Activated CD8-positive, alpha-beta T cell treated with anti-CD3 and anti-CD28 coated beads for 36 hours (primary cell): ENCODE data around the gene NDE1. TPM values are rescaled to one million over a fixed set of nuclear protein-coding genes. Genes with fewer than 3 reads are reported as not detected.

Experiments
- ATAC-seq: fragments of 200-7000 bp; cut with Tn5 transposase; one replicate; pipeline ENCODE4 v1.10.0; 2021; ENCODE audit warnings: mild to moderate bottlenecking, moderate library complexity
- CTCF ChIA-PET: fragments of 350-600 bp; sonication (Branson Sonifier 250); formaldehyde crosslinking; loops from one replicate; lab custom pipeline; 2021; ENCODE audit warnings: antibody characterized with exemption; lab: Charles Lee
- POLR2A ChIA-PET: fragments of 350-600 bp; sonication (Branson Sonifier 250); formaldehyde crosslinking; loops from one replicate; lab custom pipeline; 2021; ENCODE audit warnings: antibody characterized with exemption; lab: Charles Lee
- DNase-seq: peaks from one replicate; pipeline ENCODE4 v3.0.0-alpha.2; 2020
- H3K27ac Mint-ChIP-seq: one replicate; pipeline ENCODE4 v1.8.0; 2021; ENCODE audit warnings: mild to moderate bottlenecking, mixed read lengths
- H3K27me3 Mint-ChIP-seq: one replicate; pipeline ENCODE4 v1.8.0; 2021; ENCODE audit warnings: mixed read lengths
- H3K36me3 Mint-ChIP-seq: one replicate; pipeline ENCODE4 v1.8.0; 2021; ENCODE audit warnings: low read depth, mixed read lengths
- H3K4me1 Mint-ChIP-seq: one replicate; pipeline ENCODE4 v1.8.0; 2021; ENCODE audit warnings: low read depth, mixed read lengths
- H3K4me3 Mint-ChIP-seq: one replicate; pipeline ENCODE4 v1.8.0; 2021; ENCODE audit warnings: mild to moderate bottlenecking, moderate library complexity, mixed read lengths
- H3K9me3 Mint-ChIP-seq: one replicate; pipeline ENCODE4 v1.8.0; 2021; ENCODE audit warnings: mixed read lengths
- intact Hi-C: fragments of 100-400 bp; cut with micrococcal nuclease; formaldehyde crosslinking; loops from one replicate; pipeline ENCODE4 v1.10.0; 2022
- total RNA-seq, 2 experiments: library from RNA; stranded (reverse); gene quantifications; one replicate each; pipeline ENCODE4 v1.2.3, GENCODE V29; 2021
- TF ChIP-seq, protein P1 (sequence below): fragments of 200-600 bp; IDR thresholded peaks from one replicate; pipeline ENCODE4 v1.8.0; 2022; ENCODE audit warnings: antibody characterized with exemption, mild to moderate bottlenecking

The NDE1 gene
- total RNA-seq, 2 experiments from 2014 or later = 97.6 to 103 TPM

DNA sequence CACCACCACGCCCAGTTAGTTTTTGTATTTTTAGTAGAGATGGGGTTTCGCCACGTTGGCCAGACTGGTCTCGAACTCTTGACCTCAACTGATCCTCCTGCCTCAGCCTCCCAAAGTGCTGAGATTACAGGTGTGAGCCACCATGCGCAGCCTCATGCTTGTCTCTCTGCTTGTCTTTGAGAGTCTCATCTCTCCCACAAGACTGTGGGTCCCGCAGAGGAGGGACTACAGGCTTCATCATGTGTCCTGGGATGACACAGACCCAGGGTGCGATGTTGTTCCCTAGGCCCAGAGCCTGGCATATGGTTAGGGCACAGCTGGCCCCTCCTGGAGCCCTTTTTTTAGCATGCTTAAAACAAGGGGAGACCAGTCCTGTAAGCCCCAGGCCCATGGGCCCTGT lies 101.9 kb downstream of the NDE1 start:
- POLR2A ChIA-PET = no interaction called here
- Mint-ChIP-seq H3K27ac (no peak overlapping the region), H3K4me1 (no peaks in the 10 kb centered on the region), H3K27me3 (no peaks in the 10 kb centered on the region), H3K36me3 (no peaks in the 10 kb centered on the region), H3K9me3 (no peaks in the 10 kb centered on the region), H3K4me3 (no peak overlapping the region)
- CTCF ChIA-PET = no interaction called here
- ATAC-seq = no peak
- intact Hi-C loops = no loop called here
- TF ChIP-seq, protein P1, sequence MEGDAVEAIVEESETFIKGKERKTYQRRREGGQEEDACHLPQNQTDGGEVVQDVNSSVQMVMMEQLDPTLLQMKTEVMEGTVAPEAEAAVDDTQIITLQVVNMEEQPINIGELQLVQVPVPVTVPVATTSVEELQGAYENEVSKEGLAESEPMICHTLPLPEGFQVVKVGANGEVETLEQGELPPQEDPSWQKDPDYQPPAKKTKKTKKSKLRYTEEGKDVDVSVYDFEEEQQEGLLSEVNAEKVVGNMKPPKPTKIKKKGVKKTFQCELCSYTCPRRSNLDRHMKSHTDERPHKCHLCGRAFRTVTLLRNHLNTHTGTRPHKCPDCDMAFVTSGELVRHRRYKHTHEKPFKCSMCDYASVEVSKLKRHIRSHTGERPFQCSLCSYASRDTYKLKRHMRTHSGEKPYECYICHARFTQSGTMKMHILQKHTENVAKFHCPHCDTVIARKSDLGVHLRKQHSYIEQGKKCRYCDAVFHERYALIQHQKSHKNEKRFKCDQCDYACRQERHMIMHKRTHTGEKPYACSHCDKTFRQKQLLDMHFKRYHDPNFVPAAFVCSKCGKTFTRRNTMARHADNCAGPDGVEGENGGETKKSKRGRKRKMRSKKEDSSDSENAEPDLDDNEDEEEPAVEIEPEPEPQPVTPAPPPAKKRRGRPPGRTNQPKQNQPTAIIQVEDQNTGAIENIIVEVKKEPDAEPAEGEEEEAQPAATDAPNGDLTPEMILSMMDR = no peak
- no peak for DNase-seq

DNA sequence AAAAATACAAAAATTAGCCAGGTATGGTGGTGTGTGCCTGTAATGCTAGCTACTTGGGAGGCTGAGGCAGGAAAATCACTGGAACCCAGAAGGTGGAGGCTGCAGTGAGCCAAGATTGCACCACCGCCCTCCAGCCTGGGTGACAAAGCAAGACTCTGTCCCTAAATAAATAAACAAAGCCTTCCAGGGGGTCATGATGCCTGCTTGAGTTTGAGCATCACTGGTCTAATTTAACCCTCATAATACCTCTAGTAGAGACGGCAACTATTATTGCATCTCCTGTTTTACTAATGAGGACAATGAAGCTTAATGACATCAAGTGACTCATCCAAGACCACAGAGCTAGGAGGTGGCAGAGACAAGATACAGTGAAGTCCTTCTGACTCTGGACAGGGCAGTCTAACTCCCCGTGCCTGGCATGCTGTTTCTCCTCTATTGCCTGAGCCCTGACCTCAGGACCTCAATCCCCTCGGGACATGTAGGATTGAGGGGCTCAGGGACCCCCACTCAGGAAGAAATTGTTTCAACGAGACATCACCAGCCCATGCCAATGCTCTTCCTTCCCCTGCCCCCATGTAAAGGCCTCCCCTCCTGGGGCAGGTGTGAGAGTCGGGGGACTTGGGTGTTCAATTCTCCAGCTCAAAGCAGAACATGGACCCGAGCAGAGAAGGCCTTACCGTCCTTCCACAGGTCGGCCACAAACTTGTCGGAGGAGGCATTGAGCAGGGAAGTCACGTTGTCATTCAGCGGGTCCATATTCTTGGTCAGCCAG lies 102.9 kb downstream of the NDE1 start:
- DNase-seq (no peak), ATAC-seq (no peak)
- no peaks in the 10 kb centered on the region for H3K9me3 Mint-ChIP-seq
- H3K4me1 Mint-ChIP-seq = peaks cover 4% of the 10 kb centered on the region
- H3K4me3 Mint-ChIP-seq = no peak overlapping the region
- TF ChIP-seq, protein P1 = no peak
- POLR2A ChIA-PET = no interaction called here
- CTCF ChIA-PET = no interaction called here
- H3K27ac Mint-ChIP-seq = no peak overlapping the region
- H3K36me3 Mint-ChIP-seq = no peaks in the 10 kb centered on the region
- no peaks in the 10 kb centered on the region for H3K27me3 Mint-ChIP-seq
- intact Hi-C loops = no loop called here

GRCh38 chr16:15754821-15755534 lies 104.9 kb downstream of the NDE1 start:
- DNase-seq (no peak), ATAC-seq (no peak)
- H3K36me3 Mint-ChIP-seq = no peaks in the 10 kb centered on the region
- ChIA-PET POLR2A (no interaction called here), CTCF (interaction anchor here (1.0 to 4.2 kb wide), 5 partner anchors 11 to 50 kb away, joined by 3 to 21 read pairs (median 8); no protein-coding TSS in a partner anchor)
- H3K9me3 Mint-ChIP-seq = no peaks in the 10 kb centered on the region
- TF ChIP-seq, protein P1 = no peak
- H3K4me1 Mint-ChIP-seq = peaks cover 6% of the 10 kb centered on the region
- H3K4me3 Mint-ChIP-seq = no peak overlapping the region
- intact Hi-C loops = no loop called here
- H3K27ac Mint-ChIP-seq = no peak overlapping the region
- peaks cover under 1% of the 10 kb centered on the region for H3K27me3 Mint-ChIP-seq

GRCh38 chr16:15757077-15757386 lies 107.0 kb downstream of the NDE1 start:
- ATAC-seq = no peak

More at GRCh38 chr16:15757077-15757386, 107.0 kb downstream of the NDE1 start:
- Mint-ChIP-seq H3K9me3 (no peaks in the 10 kb centered on the region), H3K4me1 (peaks cover 6% of the 10 kb centered on the region), H3K27me3 (peaks cover 5% of the 10 kb centered on the region), H3K4me3 (no peak overlapping the region), H3K27ac (no peak overlapping the region), H3K36me3 (no peaks in the 10 kb centered on the region)
- ChIA-PET POLR2A (no interaction called here), CTCF (interaction anchor here (0.6 to 4.2 kb wide), 6 partner anchors 16 to 318 kb away, joined by 3 to 21 read pairs (median 4); no protein-coding TSS in a partner anchor)
- TF ChIP-seq, protein P1 = no peak
- intact Hi-C loops = no loop called here
- DNase-seq = no peak
